ENCODE data around the gene MXRA8.

Gene MXRA8

DNA sequence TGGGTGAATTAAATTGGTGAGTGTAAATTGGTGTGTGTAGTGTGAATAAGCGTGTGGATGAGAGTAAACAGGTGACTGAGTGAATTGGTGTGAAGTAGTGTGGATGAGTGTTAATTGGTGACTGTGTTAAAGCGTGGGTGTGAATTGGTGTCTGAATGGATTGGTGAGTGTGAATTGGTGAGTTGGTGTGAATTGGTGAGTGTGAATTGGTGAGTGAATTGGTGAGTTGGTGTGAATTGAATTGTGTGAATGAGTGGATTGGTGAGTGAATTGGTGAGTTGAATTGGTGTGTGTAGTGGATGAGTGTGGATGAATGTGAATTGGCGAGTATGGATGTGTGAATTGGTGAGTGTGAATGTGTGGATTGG is 8.3 kb upstream of the MXRA8 start:
- H3K79me2 ChIP-seq (ENCODE audit: control insufficient read depth, low read length): peaks cover 5% of the 10 kb centered on the region
- peaks cover 18% of the 10 kb centered on the region for H3K9me3 ChIP-seq (ENCODE audit: control insufficient read depth, insufficient read depth, low read length)
- H3K4me3 ChIP-seq (ENCODE audit: low read length): no peak overlapping the region
- H3K4me1 ChIP-seq (ENCODE audit: control insufficient read depth, low read length): peaks cover 5% of the 10 kb centered on the region
- no peak overlapping the region for H3K27ac ChIP-seq (ENCODE audit: low read depth, low read length)
- no peak overlapping the region for H3K4me2 ChIP-seq (ENCODE audit: low read length)
- peaks cover 4% of the 10 kb centered on the region; the same call in 1 of the 2 replicates for H4K20me1 ChIP-seq (ENCODE audit: control insufficient read depth, insufficient read depth, low read depth, low read length)
- TF ChIP-seq, protein P1, sequence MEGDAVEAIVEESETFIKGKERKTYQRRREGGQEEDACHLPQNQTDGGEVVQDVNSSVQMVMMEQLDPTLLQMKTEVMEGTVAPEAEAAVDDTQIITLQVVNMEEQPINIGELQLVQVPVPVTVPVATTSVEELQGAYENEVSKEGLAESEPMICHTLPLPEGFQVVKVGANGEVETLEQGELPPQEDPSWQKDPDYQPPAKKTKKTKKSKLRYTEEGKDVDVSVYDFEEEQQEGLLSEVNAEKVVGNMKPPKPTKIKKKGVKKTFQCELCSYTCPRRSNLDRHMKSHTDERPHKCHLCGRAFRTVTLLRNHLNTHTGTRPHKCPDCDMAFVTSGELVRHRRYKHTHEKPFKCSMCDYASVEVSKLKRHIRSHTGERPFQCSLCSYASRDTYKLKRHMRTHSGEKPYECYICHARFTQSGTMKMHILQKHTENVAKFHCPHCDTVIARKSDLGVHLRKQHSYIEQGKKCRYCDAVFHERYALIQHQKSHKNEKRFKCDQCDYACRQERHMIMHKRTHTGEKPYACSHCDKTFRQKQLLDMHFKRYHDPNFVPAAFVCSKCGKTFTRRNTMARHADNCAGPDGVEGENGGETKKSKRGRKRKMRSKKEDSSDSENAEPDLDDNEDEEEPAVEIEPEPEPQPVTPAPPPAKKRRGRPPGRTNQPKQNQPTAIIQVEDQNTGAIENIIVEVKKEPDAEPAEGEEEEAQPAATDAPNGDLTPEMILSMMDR (IDR thresholded peaks at IDR 0.05; ENCODE audit: low read depth, low read length, poor library complexity, severe bottlenecking): no peak
- no peak for TF ChIP-seq EZH2phosphoT487 (IDR thresholded peaks at IDR 0.05; ENCODE audit: borderline replicate concordance, low read length)
- H3K27me3 ChIP-seq (ENCODE audit: control insufficient read depth, low read length): no peaks in the 10 kb centered on the region
- no peaks in the 10 kb centered on the region for H3K9me2 ChIP-seq (replicated peaks; ENCODE audit: control insufficient read depth, low read length)
- peaks cover 6% of the 10 kb centered on the region; the same call in 1 of the 2 replicates for H3F3A ChIP-seq (ENCODE audit: control insufficient read depth, insufficient read depth)
- peaks cover 12% of the 10 kb centered on the region for H3K36me3 ChIP-seq (ENCODE audit: control insufficient read depth, low read length)

DNA sequence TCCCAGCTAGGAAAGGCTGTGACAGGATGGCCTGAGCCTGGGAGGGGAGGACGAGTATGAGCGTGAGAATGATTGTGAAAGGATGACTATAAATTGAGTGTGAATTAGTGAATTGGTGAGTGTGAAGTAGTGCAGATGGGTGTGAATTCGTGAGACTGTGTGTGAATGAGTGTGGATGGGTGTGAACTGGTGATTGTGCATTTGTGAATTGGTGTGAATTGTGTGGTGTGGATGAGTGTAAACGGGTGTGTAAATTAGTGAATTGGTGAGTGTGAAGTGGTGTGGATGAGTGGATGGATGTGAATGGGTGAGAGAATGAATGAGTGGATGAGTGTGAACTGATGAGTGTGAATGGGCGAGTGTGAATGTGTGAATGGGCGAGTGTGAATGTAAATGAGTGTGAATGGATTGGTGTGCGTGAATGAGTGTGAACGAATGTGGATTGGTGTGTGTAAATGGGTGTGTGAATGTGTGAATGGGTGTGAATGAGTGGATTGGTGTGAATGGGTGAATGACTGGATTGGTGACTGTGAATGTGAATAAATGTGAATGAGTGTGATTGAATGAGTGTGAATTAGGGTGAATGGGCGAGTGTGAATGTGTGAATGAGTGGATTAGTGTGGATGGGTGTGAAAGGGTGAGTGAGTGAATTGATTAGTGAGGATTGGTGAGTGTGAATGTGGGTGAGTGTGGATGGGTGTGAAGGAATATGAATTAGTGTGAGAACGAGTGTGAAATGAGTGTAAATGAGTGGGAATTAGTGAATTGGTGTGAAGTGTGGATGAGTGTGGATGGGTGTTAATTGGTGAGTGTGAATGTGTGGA is 7.7 kb upstream of the MXRA8 start:
- H3K4me1 ChIP-seq (ENCODE audit: control insufficient read depth, low read length): no peaks in the 10 kb centered on the region
- peaks cover 6% of the 10 kb centered on the region for H3K36me3 ChIP-seq (ENCODE audit: control insufficient read depth, low read length)
- H4K20me1 ChIP-seq (ENCODE audit: control insufficient read depth, insufficient read depth, low read depth, low read length): no peaks in the 10 kb centered on the region
- H3K27ac ChIP-seq (ENCODE audit: low read depth, low read length): no peak overlapping the region
- TF ChIP-seq, protein P1 (IDR thresholded peaks at IDR 0.05; ENCODE audit: low read depth, low read length, poor library complexity, severe bottlenecking): no peak
- TF ChIP-seq EZH2phosphoT487 (IDR thresholded peaks at IDR 0.05; ENCODE audit: borderline replicate concordance, low read length): no peak
- H3K9me3 ChIP-seq (ENCODE audit: control insufficient read depth, insufficient read depth, low read length): peaks cover 18% of the 10 kb centered on the region
- H3K4me2 ChIP-seq (ENCODE audit: low read length): no peak overlapping the region
- no peaks in the 10 kb centered on the region for H3K79me2 ChIP-seq (ENCODE audit: control insufficient read depth, low read length)
- H3K4me3 ChIP-seq (ENCODE audit: low read length): no peak overlapping the region
- H3K27me3 ChIP-seq (ENCODE audit: control insufficient read depth, low read length): no peaks in the 10 kb centered on the region
- H3K9me2 ChIP-seq (replicated peaks; ENCODE audit: control insufficient read depth, low read length): no peaks in the 10 kb centered on the region
- H3F3A ChIP-seq (ENCODE audit: control insufficient read depth, insufficient read depth): peaks cover 6% of the 10 kb centered on the region; the same call in 1 of the 2 replicates

DNA sequence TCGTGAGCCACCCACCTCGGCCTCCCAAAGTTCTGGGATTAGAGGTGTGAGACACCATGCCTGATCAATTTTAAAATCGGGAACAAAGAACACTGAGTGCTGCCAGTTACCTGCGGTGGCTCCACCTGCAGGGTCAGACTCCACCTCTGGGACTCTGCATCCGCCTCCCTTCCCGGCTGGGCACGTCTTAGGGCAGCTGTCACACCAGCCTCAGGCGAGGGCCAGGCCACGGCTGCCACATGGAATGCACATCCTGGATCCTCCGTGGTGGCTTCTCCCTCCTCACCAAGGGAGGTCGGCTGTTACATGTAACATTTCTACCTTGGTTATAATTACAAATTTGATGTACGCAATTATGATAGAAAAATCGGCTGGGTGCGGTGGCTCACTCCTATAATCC is 5.9 kb upstream of the MXRA8 start:
- H3K9me2 ChIP-seq (replicated peaks; ENCODE audit: control insufficient read depth, low read length): no peaks in the 10 kb centered on the region
- H3F3A ChIP-seq (ENCODE audit: control insufficient read depth, insufficient read depth): peaks cover 6% of the 10 kb centered on the region; the same call in 1 of the 2 replicates
- no peak overlapping the region for H3K4me2 ChIP-seq (ENCODE audit: low read length)
- no peak overlapping the region for H3K27ac ChIP-seq (ENCODE audit: low read depth, low read length)
- no peaks in the 10 kb centered on the region for H4K20me1 ChIP-seq (ENCODE audit: control insufficient read depth, insufficient read depth, low read depth, low read length)
- H3K9me3 ChIP-seq (ENCODE audit: control insufficient read depth, insufficient read depth, low read length): peaks cover 18% of the 10 kb centered on the region
- no peaks in the 10 kb centered on the region for H3K27me3 ChIP-seq (ENCODE audit: control insufficient read depth, low read length)
- TF ChIP-seq, protein P1 (IDR thresholded peaks at IDR 0.05; ENCODE audit: low read depth, low read length, poor library complexity, severe bottlenecking): no peak
- no peak for TF ChIP-seq EZH2phosphoT487 (IDR thresholded peaks at IDR 0.05; ENCODE audit: borderline replicate concordance, low read length)
- H3K4me3 ChIP-seq (ENCODE audit: low read length): no peak overlapping the region
- H3K4me1 ChIP-seq (ENCODE audit: control insufficient read depth, low read length): no peaks in the 10 kb centered on the region
- H3K36me3 ChIP-seq (ENCODE audit: control insufficient read depth, low read length): no peaks in the 10 kb centered on the region
- H3K79me2 ChIP-seq (ENCODE audit: control insufficient read depth, low read length): no peaks in the 10 kb centered on the region

Measured in DOHH2 (cell line).